Subcutaneous abdominal adipose tissue (tissue), 5 donors: ENCODE data around the gene ITGB7.

Source experiments
- H3K27ac ChIP-seq: one replicate; pipeline ENCODE4 v1.7.0; 2013; ENCODE audit warnings: low read depth, mild to moderate bottlenecking, inconsistent platforms, low read length, moderate library complexity
- H3K27me3 ChIP-seq, 5 donors: one replicate each; pipeline ENCODE4 v1.7.0; 2013; ENCODE audit warnings: low read length in 5 of 5, inconsistent platforms in 1 of 5; ENCODE audit not compliant: control insufficient read depth in 5 of 5, insufficient read depth in 4 of 5
- H3K36me3 ChIP-seq, 5 donors: one replicate each; pipeline ENCODE4 v1.7.0; 2013; ENCODE audit warnings: low read length in 5 of 5; ENCODE audit not compliant: control insufficient read depth in 5 of 5, insufficient read depth in 5 of 5
- H3K4me1 ChIP-seq, 5 donors: one replicate each; pipeline ENCODE4 v1.7.0; 2013; ENCODE audit warnings: low read length in 5 of 5, mild to moderate bottlenecking in 3 of 5, moderate library complexity in 1 of 5; ENCODE audit not compliant: control insufficient read depth in 5 of 5, insufficient read depth in 5 of 5
- H3K4me3 ChIP-seq, 5 donors: one replicate each; pipeline ENCODE4 v1.7.0; 2013; ENCODE audit warnings: low read length in 5 of 5, low read depth in 1 of 5
- H3K9ac ChIP-seq, 5 donors: one replicate each; pipeline ENCODE4 v1.7.0; 2013; ENCODE audit warnings: low read length in 5 of 5, mild to moderate bottlenecking in 4 of 5, moderate library complexity in 3 of 5
- H3K9me3 ChIP-seq, 5 donors: one replicate each; pipeline ENCODE4 v1.7.0; 2013; ENCODE audit warnings: low read length in 5 of 5; ENCODE audit not compliant: control insufficient read depth in 5 of 5
- donor health status: healthy.
- donor health status: healthy.
- donor health status: healthy.
- donor health status: healthy.
- donor health status: healthy.

The ITGB7 gene

GRCh38 chr12:53152390-53152789 lies 54.7 kb downstream of the ITGB7 start:
- H3K4me1 ChIP-seq, result no peaks in the 10 kb centered on the region
- H3K9me3 ChIP-seq, result no peaks in the 10 kb centered on the region
- H3K36me3 ChIP-seq, result peaks cover 0 to 7% (median 3%) of the 10 kb centered on the region in 5 donors
- H3K9ac ChIP-seq, result no peak overlapping the region
- no peak overlapping the region for H3K4me3 ChIP-seq
- H3K27ac ChIP-seq, result no peak overlapping the region
- H3K27me3 ChIP-seq, result no peaks in the 10 kb centered on the region

DNA sequence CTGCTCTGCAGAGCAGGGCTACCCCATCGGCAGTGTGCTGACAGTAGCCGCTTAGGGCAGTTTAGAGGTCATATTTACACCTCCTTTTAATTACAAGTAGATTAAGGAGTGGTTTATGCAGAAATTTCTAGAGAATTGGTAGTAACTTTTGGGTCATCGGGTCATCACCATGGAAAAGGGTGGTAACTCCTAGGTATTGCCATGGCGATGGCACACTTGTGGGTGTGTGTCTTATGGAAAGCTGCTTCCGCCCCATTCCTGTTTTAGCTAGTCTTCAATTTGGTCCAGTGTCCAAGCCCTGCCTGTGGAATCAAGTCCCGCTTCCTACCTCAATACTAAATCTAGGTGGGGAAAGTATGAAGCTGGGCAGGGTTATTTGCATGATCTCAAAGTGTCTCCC lies 56.0 kb downstream of the ITGB7 start:
- H3K4me3 ChIP-seq, result no peak overlapping the region
- no peak overlapping the region for H3K9ac ChIP-seq
- peaks cover 0 to under 1% (median 0%) of the 10 kb centered on the region in 5 donors for H3K4me1 ChIP-seq
- H3K27me3 ChIP-seq, result no peaks in the 10 kb centered on the region
- H3K27ac ChIP-seq, result no peak overlapping the region
- no peaks in the 10 kb centered on the region for H3K9me3 ChIP-seq
- H3K36me3 ChIP-seq, result peaks cover 0 to 4% (median 3%) of the 10 kb centered on the region in 5 donors

DNA sequence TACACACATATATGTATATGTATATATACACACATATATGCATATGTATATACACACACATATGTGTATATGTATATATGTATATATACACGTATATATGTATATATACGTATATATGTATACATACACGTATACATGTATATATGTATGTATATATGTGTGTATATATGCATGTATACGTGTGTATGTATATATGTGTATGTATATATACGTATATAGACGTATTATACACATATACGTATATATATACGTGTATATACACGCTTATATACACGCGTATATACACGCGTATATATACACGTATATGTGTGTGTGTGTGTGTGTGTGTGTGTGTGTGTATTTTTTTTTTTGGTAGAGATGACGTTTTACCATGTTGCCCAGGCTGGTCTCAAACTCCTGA lies 59.4 kb downstream of the ITGB7 start:
- peaks cover 0 to 4% (median 0%) of the 10 kb centered on the region in 5 donors for H3K9me3 ChIP-seq
- H3K27me3 ChIP-seq, result peaks cover 0 to 7% (median 0%) of the 10 kb centered on the region in 5 donors
- H3K27ac ChIP-seq, result no peak overlapping the region
- peaks cover 0 to 4% (median 0%) of the 10 kb centered on the region in 5 donors for H3K36me3 ChIP-seq
- H3K4me1 ChIP-seq, result peaks cover 0 to 9% (median 5%) of the 10 kb centered on the region in 5 donors
- H3K4me3 ChIP-seq, result no peak overlapping the region
- H3K9ac ChIP-seq, result no peak overlapping the region

DNA sequence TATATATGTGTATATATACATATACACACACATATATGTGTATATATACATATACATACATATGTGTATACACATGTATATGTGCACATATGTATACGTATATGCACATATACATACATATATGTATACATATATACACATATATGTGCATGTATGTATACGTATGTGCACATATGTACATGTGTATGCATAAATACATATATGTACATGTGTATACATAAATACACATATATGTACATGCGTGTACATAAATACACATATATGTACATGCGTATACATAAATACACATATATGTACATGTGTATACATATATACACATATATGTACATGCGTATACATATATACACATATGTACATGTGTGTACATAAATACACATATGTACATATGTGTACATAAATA lies 59.9 kb downstream of the ITGB7 start:
- Histone ChIP-seq H3K4me1 (peaks cover 0 to 9% (median 5%) of the 10 kb centered on the region in 5 donors), H3K27me3 (peaks cover 0 to 7% (median 0%) of the 10 kb centered on the region in 5 donors), H3K27ac (no peak overlapping the region), H3K9ac (no peak overlapping the region), H3K36me3 (peaks cover 0 to 4% (median 0%) of the 10 kb centered on the region in 5 donors), H3K9me3 (peaks cover 0 to 4% (median 0%) of the 10 kb centered on the region in 5 donors), H3K4me3 (no peak overlapping the region)

DNA sequence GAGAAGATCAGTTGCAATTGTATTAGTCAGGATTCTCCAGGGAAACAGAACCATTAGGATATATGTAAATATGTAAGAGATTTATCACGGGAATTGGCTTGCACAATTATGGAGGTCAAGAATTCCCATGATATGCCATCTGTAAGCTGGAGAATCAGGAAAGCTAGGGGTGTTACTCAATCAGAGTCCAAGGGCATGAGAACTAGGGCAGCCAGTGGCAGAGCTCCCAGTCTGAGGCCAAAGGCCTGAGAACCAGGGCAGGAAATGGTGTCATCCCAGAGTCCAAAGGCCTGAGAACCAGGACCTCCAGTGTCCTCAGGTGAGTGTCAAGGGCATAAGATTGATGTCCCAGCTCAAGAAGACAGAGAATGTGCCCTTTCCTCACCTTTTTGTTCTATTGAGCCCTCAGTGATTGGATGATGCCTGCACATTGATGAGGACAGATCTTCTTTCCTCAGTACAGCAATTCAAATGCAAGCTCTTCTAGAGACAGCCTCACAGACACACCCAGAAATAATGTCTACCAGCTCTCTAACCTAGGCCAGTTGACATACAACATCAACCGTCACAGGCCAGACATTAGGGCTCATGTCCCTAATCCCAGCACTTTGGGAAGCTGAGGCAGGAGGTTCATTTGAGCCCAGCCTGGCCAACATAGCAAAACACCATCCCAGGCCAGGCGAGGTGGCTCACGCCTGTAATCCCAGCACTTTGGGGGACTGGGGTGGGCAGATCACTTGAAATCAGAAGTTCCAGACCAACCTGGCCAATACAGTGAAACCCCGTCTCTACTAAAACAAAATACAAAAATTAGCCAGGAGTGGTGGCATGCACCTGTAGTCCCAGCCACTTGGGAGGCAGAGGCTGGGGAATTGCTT lies 61.4 kb downstream of the ITGB7 start:
- Histone ChIP-seq H3K9me3 (peaks cover 0 to 4% (median 0%) of the 10 kb centered on the region in 5 donors), H3K4me3 (peak overlapping the region in 1 of 5 donors; percentile 53), H3K9ac (peak overlapping the region in 1 of 5 donors; percentile 100), H3K4me1 (peaks cover 0 to 9% (median 5%) of the 10 kb centered on the region in 5 donors), H3K27me3 (peaks cover 0 to 7% (median 0%) of the 10 kb centered on the region in 5 donors), H3K36me3 (peaks cover 0 to 4% (median 0%) of the 10 kb centered on the region in 5 donors), H3K27ac (peak overlapping the region; percentile 47)

- H3K9me3 ChIP-seq, result peaks cover 0 to 4% (median 0%) of the 10 kb centered on the region in 5 donors
- no peak overlapping the region for H3K4me3 ChIP-seq
- H3K27ac ChIP-seq, result no peak overlapping the region
- H3K9ac ChIP-seq, result no peak overlapping the region
- H3K4me1 ChIP-seq, result peaks cover 0 to 9% (median 5%) of the 10 kb centered on the region in 5 donors
- H3K27me3 ChIP-seq, result peaks cover 0 to 7% (median 0%) of the 10 kb centered on the region in 5 donors
- peaks cover 0 to 4% (median 0%) of the 10 kb centered on the region in 5 donors for H3K36me3 ChIP-seq
These were observed 63.7 kb downstream of the ITGB7 start for GRCh38 chr12:53143355-53143754.
